ENCODE data around the gene BAIAP2.

GRCh38 chr17:81166033-81166492, 131.1 kb downstream of the BAIAP2 start, which contains the start of gene AATK:
- no peak for TF ChIP-seq CTCF (IDR thresholded peaks at IDR 0.05)
- TF ChIP-seq POLR2A (IDR thresholded peaks at IDR 0.05), result no peak
